Right cardiac atrium (tissue), 5 donors: Measurements from ENCODE around the gene AP1M2. TPM values are rescaled to one million over a fixed set of nuclear protein-coding genes. Genes with fewer than 3 reads are reported as not detected.

Experiments used
- ATAC-seq, 2 donors: fragments of 200-7000 bp; cut with Tn5 transposase; one replicate each; pipeline versions ENCODE4 v1.8.0 to v1.9.1; 2020; ENCODE audit warnings: moderate library complexity in 2 of 2, mild to moderate bottlenecking in 1 of 2
- DNase-seq, 3 donors: peaks; one replicate each; pipeline ENCODE4 v3.0.0-alpha.2; 2020
- H3K27ac ChIP-seq: one replicate; pipeline ENCODE4 v1.5.1; 2013; ENCODE audit warnings: mild to moderate bottlenecking, low read length, control low read depth, moderate library complexity
- H3K27me3 ChIP-seq: one replicate; pipeline ENCODE4 v1.6.1; 2013; ENCODE audit not compliant: control insufficient read depth, insufficient read depth
- H3K4me1 ChIP-seq: one replicate; pipeline ENCODE4 v1.6.1; 2013; ENCODE audit warnings: low read length; ENCODE audit not compliant: control insufficient read depth, insufficient read depth
- H3K4me3 ChIP-seq: one replicate; pipeline ENCODE4 v1.5.1; 2013; ENCODE audit warnings: low read length, control low read depth
- H3K9me3 ChIP-seq: one replicate; pipeline ENCODE4 v1.6.1; 2013; ENCODE audit warnings: low read length; ENCODE audit not compliant: control insufficient read depth
- WGBS: extraction: QIAGEN DNeasy Blood & Tissue Kit; methylation state at CpG from one replicate; pipeline ENCODE4 v1.1.7; 2013; 5-methylcytosine and 5-hydroxymethylcytosine counted together
- intact Hi-C, 4 donors: fragments of 100-400 bp; cut with DNase I; formaldehyde crosslinking; loops; one replicate each; pipeline versions ENCODE4 v1.11.0 to v1.14.0; 2022 to 2023
- polyA plus RNA-seq: library from polyadenylated mRNA; stranded (reverse); fragments of 200-250 nt; gene quantifications from one replicate; pipeline ENCODE4 v1.2.3, GENCODE V29; 2013
- total RNA-seq, 4 donors: library from RNA; stranded (reverse); fragmentation: NEBNext Ultra II Directional; extraction: Animal tissue kit (Norgen Biotek cat#: 25700); gene quantifications; one replicate each; pipeline ENCODE4 v1.2.1, GENCODE V29; 2021
- donor health status: healthy with polysubstance abuse.
- donor health status: DM: no; HTN: yes; CAD: no.
- donor health status: DM: no; HTN: no; CAD: no.
- donor health status: DM: no; HTN: yes; CAD: no; lungs with severe emphysema.
- donor health status: DM: yes; HTN: yes; CAD: no.

Gene AP1M2
- total and polyA plus RNA-seq, 5 donors: 0.09 TPM; not detected in 4

DNA sequence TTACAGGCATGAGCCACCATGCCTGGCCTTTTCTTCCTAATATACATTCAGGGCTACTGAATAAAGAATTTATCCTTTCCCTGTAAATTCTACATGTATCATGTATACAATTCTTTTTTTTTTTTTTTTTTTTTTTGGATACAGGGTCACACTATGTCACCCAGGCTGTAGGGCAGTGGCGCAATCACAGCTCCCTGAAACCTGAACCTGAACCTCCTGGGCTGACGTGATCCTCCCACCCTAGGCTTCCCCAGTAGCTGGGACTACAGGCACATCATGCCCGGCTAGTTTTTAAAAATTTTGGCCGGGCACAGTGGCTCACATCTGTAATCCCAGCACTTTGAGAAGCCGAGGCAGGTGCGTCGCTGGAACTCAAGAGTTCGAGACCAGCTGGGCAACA lies 31.7 kb upstream of the AP1M2 start:
- no peak for ATAC-seq
- WGBS: 96% methylated on average over 8 of the region's 8 CpGs
- intact Hi-C loops: no loop called here
- no peak for DNase-seq
- Histone ChIP-seq H3K4me3 (no peak overlapping the region), H3K9me3 (no peaks in the 10 kb centered on the region), H3K4me1 (peaks cover 12% of the 10 kb centered on the region), H3K27ac (no peak overlapping the region), H3K27me3 (no peaks in the 10 kb centered on the region)

DNA sequence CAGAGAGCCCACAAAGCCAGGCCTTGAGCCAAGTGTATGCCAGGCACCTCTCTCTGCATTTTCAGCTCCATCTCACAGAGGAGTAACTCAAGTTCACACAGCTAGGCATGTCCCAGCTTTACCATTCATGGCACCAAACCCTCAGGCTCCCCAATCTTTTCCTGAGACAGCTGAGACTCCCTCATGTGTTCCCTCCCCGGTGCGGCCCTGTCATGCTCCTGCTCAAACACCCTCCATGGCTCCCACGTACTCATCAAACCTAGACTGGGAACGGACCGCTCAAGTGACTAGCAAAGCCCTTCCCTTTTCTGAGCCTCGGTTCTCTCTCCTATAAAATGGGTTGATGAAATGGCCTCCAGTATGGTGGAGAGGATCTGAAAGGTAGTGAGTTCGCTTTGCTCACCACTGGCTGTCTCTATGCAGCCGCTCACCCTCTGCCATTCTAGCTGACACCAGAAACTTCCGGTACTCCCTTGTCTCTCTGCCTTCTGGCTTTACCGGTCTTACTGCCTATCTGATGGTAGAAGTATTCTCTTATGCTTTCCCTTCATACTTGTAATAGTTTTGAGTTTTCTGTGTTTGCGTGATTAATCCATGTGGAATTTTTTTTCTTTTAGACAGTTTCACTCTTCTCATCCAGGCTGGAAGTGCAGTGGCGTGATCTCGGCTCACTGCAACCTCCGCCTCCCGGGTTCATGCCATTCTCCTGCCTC lies 30.5 kb upstream of the AP1M2 start:
- whole genome bisulfite sequencing: 87% methylated on average over 15 of the region's 15 CpGs
- H3K27ac ChIP-seq: no peak overlapping the region
- H3K4me1 ChIP-seq: peaks cover 17% of the 10 kb centered on the region
- H3K27me3 ChIP-seq: no peaks in the 10 kb centered on the region
- ATAC-seq (peak in 1 of 2 donors; percentile 12), DNase-seq (no peak)
- no peak overlapping the region for H3K4me3 ChIP-seq
- no peaks in the 10 kb centered on the region for H3K9me3 ChIP-seq
- intact Hi-C loops: no loop called here

- Histone ChIP-seq H3K27ac (peak overlapping the region; percentile 65), H3K4me1 (peaks cover 17% of the 10 kb centered on the region), H3K27me3 (no peaks in the 10 kb centered on the region), H3K9me3 (no peaks in the 10 kb centered on the region), H3K4me3 (no peak overlapping the region)
- intact Hi-C loops: no loop called here
- DNase-seq (no peak), ATAC-seq (no peak)
- 78% methylated on average over 14 of the region's 14 CpGs for WGBS
Measured at GRCh38 chr19:10615429-10616023, 28.4 kb upstream of the AP1M2 start.

DNA sequence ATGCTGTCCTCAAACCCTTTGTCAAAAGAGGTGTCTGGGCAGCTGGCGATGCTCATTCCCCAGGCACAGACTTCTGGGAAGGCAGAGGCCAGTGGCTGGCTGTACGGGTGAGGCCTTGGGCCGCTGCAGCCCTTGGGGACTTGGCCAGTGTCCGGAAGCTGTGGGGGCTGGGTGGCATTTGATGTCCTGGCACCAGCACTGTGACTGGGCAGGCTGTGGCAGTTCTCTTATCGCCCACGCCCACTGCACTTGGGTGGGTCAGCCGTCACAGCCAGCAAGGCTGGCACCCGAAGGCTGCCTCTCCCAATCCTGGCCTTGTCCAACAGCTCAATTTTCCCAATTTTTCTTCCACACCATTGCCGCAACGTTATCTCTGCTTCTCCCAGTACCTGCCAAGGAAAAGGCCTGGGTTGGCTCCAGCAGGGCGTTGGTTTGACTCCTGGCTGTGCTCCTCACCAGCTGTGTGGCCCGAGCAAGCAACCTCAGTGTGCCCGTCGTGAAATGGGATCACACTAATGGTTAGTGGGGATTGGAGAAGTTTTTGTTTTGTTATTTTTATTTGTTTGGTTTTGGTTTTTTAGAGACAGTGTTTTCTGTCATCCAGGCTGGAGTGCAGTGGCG lies 25.5 kb upstream of the AP1M2 start:
- intact Hi-C loops: no loop called here

GRCh38 chr19:10611907-10612306 lies 24.8 kb upstream of the AP1M2 start:
- Histone ChIP-seq H3K4me3 (no peak overlapping the region), H3K27ac (peak overlapping the region; percentile 70), H3K9me3 (no peaks in the 10 kb centered on the region), H3K27me3 (no peaks in the 10 kb centered on the region), H3K4me1 (peaks cover 14% of the 10 kb centered on the region)
- intact Hi-C loops: no loop called here
- no peak for DNase-seq
- 82% methylated on average over 5 of the region's 5 CpGs for WGBS
- ATAC-seq: no peak

More for the DNA sequence above, 25.5 kb upstream of the AP1M2 start:
- DNase-seq (peak; percentile 85 to 94 (median 93)), ATAC-seq (peak; percentile 93 to 97)
- H3K27me3 ChIP-seq: no peaks in the 10 kb centered on the region
- WGBS: 30% methylated on average over 15 of the region's 15 CpGs
- no peaks in the 10 kb centered on the region for H3K9me3 ChIP-seq
- no peak overlapping the region for H3K4me3 ChIP-seq
- H3K27ac ChIP-seq: peak overlapping the region; percentile 93
- peaks cover 17% of the 10 kb centered on the region for H3K4me1 ChIP-seq

GRCh38 chr19:10604460-10604980 lies 17.4 kb upstream of the AP1M2 start:
- DNase-seq (peak in 2 of 3 donors; percentile 38 to 65), ATAC-seq (peak in 1 of 2 donors; percentile 48)
- peak overlapping the region; percentile 98 for H3K4me3 ChIP-seq
- no peaks in the 10 kb centered on the region for H3K9me3 ChIP-seq
- H3K27ac ChIP-seq: peak overlapping the region; percentile 99
- no peaks in the 10 kb centered on the region for H3K27me3 ChIP-seq
- 60% methylated on average over 9 of the region's 9 CpGs for WGBS
- intact Hi-C loops: no loop called here
- peaks cover 4% of the 10 kb centered on the region for H3K4me1 ChIP-seq

DNA sequence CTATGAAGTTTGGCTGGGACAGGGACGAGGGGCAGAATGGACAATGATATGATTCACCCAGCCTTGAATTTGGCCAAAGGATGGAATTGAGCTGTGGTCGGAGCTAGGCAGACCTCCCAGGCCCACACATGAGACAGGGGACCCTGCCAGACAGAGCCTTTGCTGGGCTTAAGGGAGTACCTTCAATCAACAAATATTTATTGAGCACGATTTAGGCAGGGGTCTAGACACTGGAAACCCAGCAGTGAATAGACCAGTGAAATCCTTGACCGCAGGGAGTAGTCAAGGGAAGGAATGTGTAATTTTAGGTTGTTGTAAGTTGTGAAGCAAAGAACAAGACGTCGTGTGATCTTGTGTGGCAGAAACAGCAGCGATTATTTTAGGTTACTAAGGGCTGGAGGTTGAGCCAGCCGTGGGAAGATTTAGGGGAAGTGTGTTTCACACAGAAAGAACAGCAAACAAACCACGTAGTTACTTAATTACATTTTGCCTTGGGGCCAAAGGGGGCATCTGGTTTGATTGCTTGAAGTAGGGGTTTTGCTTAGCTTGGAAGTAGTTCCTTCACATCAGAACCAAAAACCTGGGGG lies 16.9 kb upstream of the AP1M2 start:
- peak in 1 of 2 donors; percentile 6 for ATAC-seq
- WGBS: 26% methylated on average over 9 of the region's 9 CpGs
- peak overlapping the region; percentile 98 for H3K4me3 ChIP-seq

GRCh38 chr19:10603084-10603872 lies 16.2 kb upstream of the AP1M2 start:
- no peaks in the 10 kb centered on the region for H3K27me3 ChIP-seq
- peak overlapping the region; percentile 99 for H3K27ac ChIP-seq
- peak; percentile 57 to 78 (median 75) for DNase-seq
- intact Hi-C loops: no loop called here
- H3K4me3 ChIP-seq: peak overlapping the region; percentile 98
- whole genome bisulfite sequencing: 6% methylated on average over 19 of the region's 19 CpGs
- H3K9me3 ChIP-seq: no peaks in the 10 kb centered on the region
- ATAC-seq: peak; percentile 32 to 61
- peaks cover 4% of the 10 kb centered on the region for H3K4me1 ChIP-seq

More for the DNA sequence above, 16.9 kb upstream of the AP1M2 start:
- Histone ChIP-seq H3K9me3 (no peaks in the 10 kb centered on the region), H3K27me3 (no peaks in the 10 kb centered on the region), H3K27ac (peak overlapping the region; percentile 99), H3K4me1 (peaks cover 4% of the 10 kb centered on the region)
- intact Hi-C loops: no loop called here
- no peak for DNase-seq

DNA sequence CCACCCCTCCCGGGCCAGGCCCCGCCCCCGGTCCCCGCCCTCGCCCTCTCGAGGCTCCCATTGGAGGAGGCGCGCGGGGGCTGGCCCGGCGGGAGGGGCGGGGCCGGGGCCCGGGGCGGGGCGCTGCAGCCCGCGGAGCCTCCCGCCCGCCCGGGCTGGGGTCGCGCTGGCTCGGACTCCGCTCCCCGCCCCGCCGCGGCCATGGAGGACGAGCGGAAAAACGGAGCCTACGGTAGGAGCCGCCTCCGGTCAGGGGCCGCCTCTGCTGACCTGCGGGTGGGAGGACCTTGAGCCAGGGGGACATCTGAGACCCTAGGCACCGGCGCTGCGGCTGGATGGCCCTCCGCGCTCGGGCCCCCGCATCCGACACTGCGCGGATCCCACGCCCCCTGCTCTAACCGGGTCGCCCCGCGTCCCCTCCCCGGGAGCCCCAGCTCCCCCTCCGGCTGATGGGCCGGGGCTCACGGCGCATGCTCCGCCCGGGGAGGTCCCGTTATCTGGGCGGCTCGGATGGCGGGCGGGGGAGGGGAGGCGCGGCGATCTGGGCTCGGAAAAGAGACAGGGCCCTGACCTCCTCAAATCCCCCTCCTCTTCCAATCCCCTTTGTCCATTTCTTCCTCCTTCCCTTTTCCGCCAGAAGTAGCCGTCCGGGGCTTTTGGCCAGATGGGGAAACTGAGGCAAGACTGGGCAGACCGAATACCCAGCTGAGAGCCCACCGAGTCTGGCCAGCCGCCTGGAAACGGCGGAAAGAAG lies 15.4 kb upstream of the AP1M2 start:
- WGBS: under 1% methylated on average over 76 of the region's 76 CpGs
- intact Hi-C loops: no loop called here

DNA sequence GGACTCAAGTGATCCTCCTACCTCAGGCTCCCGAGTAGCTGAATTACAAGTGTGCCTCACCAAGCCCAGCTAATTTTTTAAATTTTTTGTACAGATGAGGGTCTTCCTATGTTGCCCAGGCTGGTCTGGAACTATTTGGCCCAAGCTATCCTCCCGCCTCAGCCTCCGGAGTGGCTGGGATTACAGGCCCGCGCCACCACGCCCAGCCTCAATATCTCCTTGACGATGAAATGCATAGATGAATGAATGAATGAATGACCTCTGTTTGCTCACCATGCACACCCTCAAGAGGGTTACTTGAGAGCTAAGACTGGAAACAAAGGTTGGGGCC lies 14.9 kb upstream of the AP1M2 start:
- H3K27me3 ChIP-seq: no peaks in the 10 kb centered on the region
- H3K4me1 ChIP-seq: peaks cover 4% of the 10 kb centered on the region
- ATAC-seq: no peak
- DNase-seq: no peak
- H3K9me3 ChIP-seq: no peaks in the 10 kb centered on the region
- intact Hi-C loops: no loop called here
- WGBS: 24% methylated on average over 7 of the region's 7 CpGs
- no peak overlapping the region for H3K4me3 ChIP-seq
- peak overlapping the region; percentile 30 for H3K27ac ChIP-seq

More for the DNA sequence above, 15.4 kb upstream of the AP1M2 start:
- H3K27me3 ChIP-seq: no peaks in the 10 kb centered on the region
- H3K9me3 ChIP-seq: no peaks in the 10 kb centered on the region
- peak overlapping the region; percentile 98 for H3K4me3 ChIP-seq
- ATAC-seq: peak; percentile 95 to 98
- peak overlapping the region; percentile 99 for H3K27ac ChIP-seq
- H3K4me1 ChIP-seq: peaks cover 4% of the 10 kb centered on the region
- peak; percentile 88 to 96 (median 96) for DNase-seq
